Fibroblast of skin of right biceps (primary cell): ENCODE data around the gene PPP1R7.

Experiments
- DNase-seq: peaks from one replicate; pipeline ENCODE4 v3.0.0-alpha.2; 2013

The PPP1R7 gene

DNA sequence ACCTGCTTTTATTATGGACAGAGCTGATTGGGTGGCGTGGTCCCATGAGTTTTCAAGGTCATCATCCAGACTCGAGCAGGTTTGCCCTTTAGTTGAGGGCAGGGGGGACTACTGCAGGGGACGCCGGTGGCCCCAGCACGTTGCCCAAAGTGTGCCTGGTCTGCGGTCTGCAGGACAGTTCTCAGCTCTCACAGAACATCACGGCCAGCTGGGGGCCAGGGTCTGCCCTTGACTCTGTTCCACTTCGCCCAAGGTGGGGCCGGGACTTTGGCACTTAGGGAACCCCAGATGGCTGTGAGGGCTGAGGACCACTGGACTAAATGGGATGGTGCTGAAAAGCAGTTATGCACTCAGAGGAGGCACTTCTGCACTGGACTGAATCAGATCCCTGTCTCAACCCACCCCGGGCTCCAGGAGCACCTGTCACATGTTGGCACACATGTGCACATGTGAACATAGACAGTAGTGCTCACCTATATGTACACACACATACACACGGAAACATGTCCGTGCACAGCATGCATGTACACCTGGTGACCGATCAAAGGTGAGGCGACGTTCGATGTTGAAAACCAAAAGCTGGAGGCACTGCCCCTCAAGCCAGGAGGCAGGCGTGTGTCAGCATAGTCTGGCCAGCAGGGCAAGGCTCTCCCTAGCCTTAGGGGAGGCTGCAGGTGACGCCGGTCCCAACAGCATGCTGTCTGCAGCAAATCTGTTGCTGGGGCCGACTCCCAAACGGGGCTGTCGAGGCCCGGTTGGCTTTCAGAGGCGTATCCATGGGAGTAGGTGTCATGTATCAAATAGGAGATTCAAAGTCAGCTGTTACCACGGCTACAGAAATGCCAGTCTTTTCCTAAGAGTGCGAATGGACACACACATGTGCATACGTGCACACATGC is 48.4 kb downstream of the PPP1R7 start:
- no peak for DNase-seq

DNA sequence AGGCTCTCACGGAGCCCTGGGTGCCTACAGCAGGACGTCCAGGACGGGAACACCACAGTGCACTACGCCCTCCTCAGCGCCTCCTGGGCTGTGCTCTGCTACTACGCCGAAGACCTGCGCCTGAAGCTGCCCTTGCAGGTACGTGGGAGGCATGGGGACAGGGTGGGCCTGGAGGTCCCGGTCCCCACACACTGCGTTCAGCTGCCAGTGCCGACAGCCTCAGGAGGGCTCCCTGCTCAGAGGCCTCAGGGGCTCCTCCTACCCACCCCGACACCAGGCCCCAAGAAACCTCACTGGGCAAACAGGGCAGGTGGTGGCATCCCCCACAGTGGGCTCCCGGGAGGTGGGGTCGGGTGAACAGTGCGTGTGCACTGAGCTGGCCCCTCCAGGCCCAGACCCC is 49.0 kb downstream of the PPP1R7 start:
- no peak for DNase-seq

DNA sequence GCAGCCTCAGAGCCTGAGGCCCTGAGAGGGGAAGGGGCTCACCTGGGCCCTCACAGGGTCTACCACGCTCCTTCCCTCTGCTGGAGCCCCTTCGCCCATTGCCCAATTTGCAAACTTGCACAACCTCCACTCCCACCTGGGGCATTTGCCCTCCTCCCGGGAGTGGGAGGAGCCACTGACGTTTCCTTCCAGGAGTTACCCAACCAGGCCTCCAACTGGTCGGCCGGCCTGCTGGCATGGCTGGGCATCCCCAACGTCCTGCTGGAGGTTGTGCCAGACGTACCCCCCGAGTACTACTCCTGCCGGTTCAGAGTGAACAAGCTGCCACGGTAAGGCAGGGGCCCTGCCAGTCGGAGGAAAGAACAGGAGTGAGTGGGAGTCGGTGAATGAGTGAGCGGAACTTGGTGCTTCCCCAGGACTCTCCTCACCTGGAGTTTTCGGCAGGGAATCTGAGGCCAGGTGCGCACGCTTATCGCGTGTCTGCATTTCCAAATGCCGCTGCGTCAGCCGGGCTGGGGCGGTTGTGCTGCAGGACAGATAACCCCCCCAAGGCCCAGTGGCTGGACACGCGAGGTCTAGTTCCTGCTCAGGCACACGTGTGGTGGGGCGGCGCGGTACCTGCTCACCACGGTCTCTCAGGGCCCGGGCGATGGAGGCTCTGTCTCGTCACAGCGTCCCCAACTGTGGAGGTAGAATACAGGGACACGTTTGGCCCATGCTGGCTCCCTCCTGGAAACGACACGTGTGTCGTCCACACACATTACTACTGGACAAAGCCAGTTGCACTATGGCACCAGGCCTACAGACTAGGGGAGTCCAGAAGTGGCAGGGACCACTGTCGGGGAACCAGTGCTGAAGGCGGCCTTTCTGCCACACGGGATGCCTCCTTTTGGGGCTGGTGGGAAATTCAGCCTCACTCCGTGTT is 49.9 kb downstream of the PPP1R7 start:
- DNase-seq, result no peak

DNA sequence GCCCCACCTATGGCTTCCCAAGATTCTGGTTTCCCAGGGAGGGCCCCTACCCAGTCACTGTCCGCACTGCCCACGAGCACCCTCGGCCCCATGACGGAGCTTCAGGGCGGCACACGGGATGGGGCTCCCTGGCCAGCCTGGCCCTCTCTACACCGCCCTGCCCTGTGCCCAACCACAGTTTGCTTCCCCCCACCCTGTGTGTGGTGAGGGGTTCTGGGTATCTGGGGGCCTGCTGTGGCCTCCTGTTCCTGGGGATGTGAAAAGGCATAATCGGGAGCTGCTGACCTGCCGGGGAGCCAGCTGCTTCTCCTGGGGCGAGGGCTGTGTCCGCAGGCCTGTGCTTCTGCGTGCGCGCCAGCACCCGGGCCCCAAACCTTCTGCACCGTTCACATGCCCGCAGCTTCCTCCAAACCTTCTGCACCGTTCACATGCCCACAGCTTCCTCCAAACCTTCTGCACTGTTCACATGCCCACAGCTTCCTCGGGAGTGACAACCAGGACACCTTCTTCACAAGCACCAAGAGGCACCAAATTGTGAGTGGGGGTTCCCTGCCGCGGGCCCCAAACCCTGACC is 50.6 kb downstream of the PPP1R7 start:
- no peak for DNase-seq

DNA sequence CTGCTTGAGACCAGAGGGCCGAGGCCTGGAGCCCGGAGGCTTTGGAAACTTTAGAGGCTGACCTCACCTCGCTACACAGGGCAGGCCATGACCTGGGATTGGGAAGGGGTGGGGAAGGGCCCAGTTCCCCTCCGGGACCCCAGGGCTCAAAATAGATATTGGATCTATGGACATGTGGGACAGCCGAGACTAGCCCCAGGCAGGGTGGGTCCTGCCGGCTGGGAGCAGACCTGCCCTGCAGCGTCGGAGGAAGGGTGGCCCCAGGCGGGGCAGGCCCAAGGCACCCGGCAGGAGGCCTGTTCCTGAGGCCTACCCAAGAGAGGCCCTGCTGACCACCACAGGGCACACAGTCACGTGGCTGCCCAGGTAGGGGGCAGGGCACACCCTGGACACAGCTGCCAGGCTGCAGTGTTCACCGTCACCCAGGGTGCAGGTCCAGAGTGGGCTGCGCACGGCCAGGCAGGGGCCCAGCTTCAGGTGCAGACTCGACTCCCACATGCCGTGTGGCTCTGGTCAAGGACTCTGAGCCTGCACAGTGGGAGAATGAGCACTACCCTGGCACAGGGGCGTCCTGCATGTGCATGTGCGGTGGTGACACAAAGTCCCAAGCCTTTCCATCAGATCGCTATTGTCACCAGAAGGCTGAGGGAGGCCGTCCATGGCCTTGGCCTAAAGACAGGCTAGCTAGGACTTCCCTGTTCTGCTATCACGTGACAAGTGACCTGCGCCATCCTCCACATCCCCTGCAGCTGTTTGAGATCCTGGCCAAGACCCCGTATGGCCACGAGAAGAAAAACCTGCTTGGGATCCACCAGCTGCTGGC is 51.4 kb downstream of the PPP1R7 start:
- DNase-seq, result no peak

DNA sequence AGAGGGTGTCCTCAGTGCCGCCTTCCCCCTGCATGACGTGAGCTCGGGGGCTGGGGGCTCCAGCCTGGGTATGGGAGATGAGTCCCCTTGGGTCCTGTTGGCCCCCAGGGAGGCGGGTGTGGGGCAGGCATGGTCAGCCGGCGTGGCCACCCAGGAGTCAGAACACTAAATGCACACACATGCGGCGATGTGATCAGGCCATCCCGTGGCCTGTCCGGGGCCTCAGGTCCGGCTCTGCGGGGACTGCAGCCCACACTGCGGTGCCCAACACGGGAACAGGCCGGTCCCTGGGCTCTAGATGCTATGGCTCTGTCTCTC is 52.0 kb downstream of the PPP1R7 start:
- DNase-seq, result no peak

DNA sequence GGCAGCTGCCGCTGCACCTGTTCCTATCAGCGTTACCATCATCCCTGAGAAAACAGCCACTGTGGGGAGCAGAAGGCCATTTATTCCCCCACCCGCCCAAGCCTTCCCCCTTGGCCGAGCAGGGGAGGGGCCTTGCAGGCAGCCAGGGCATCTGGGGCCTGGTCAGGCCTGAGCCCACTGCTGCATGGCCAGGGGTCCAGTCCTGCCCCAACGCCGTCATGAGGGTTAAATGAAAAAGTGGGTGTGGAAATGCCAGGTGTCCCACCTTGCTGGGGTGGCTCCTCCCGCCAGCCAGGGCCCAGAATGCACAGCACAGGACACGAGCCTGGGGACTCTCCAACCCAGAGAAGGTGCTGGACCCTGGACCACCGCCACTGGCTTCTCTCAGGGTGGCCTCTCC is 52.4 kb downstream of the PPP1R7 start:
- DNase-seq, result no peak

DNA sequence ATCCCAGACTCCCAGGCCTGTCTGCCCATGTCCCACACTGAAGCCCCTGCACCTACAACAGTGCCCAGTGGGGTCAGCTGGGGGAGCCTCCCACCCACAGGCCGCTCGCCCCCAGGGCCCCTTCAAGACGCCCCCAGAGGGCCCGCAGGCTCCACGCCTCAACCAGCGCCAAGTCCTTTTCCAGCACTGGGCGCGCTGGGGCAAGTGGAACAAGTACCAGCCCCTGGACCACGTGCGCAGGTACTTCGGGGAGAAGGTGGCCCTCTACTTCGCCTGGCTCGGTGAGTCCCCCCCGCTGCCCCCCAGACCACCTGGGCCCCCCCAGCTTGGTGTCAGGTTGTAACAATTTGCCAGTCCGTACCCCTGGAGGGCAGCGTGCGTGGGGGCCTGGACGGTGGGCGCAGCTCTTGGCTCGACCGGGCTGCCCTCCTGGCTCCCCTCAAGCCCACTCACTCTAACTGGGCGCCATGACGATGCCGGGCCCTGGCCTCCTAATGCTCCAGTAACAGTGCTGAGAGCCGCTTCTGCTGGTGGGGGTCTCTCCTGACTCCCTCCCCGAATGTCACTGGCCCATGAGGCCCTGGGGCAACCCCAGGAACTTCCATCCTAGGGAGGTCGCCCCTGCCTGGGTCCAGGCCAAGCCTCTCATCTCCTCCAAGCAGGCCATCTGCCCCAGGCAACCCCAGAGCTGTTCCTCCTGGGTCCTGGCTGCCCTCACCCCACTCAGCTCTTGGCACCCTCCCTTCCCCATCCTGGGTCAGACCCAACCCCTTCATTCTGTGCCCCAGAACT is 53.1 kb downstream of the PPP1R7 start:
- DNase-seq, result no peak

DNA sequence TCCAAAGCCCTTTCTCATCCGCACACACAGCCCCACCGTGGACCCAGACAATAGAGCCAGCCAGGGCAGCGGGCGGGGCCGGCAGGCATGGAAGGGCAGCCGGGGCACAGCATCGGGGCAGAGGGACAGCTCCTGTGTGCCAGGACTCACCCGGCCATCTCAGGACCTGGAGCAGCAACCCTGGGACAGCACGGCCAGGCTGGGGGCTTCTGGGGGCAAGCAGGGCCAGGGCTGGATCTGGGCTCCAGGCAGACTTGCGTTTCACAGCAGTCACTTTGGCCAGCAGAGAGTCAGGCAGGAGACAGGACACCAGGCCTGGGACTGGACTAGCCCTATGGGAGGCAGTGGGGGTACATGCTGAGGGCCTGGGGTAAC is 53.7 kb downstream of the PPP1R7 start:
- no peak for DNase-seq

DNA sequence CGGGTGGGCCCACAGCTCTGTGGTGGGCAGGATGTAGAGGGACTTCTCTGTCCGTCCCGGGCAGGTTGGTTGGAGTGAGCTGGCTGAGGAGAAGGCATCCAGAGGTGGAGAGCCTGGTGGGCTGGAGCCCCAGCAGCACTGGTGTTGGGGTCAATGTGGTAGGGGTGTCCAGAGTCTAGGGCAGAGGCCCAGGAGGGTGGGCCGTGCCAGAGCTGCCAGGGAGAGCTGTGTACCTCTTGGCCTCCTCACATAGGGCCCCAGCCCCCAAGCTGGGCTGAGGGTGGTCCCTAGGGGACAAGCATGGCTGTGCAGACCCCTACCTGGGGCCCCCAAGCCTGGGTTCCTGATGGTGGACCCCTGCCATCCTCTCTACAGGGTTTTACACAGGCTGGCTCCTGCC is 54.2 kb downstream of the PPP1R7 start:
- DNase-seq, result no peak

DNA sequence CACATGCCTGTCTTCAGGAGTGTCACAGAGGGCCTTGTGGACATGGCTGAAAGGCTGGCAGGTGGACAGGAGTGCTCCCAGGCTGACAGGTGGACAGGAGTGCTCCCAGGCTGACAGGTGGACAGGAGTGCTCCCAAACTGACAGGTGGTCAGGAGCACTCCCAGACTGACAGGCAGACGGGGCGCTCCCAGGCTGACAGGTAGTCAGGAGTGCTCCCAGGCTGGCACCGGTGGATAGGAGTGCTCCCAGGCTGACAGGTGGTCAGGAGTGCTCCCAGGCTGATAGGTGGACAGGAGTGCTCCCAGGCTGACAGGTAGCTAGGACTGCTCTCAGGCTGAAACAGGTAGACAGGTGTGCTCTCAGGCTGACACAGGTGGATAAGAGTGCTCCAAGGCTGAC is 54.8 kb downstream of the PPP1R7 start:
- no peak for DNase-seq

DNA sequence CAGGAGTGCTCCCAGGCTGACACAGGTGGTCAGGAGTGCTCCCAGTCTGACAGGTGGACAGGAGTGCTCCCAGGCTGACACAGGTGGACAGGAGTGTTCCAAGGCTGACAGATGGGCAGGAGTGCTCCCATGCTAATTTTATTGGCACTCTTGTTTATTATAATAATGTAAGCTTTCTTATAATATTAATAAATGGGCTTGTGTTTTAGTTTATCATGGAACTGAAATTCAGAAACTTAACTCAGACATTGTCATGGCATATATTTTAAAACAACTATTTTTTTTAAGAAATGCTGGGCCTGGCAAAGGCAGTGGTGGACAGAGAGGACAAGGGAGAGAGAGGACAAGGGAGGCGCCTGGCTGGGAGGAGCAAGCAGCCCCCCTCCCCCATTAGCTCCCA is 56.9 kb downstream of the PPP1R7 start:
- no peak for DNase-seq

DNA sequence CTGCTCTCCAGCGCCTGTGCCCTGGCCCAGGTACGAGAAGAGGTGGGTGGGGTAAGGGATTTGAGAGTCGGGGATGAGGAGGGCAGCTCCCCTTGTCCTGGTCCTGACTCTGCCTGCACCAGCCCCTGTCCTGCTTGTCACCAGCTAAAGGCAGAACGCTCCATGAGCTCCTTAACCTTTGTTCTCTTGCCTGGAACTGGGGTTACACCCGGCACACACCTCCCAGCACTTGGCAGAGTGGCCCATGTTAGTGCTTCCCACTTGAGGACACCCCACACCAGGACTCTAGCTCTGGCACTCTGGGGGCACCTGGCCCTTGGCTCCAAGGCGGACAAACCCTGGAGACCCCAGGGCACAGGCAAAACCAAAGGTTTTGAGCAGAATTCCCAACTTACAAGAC is 57.4 kb downstream of the PPP1R7 start:
- DNase-seq, result no peak

DNA sequence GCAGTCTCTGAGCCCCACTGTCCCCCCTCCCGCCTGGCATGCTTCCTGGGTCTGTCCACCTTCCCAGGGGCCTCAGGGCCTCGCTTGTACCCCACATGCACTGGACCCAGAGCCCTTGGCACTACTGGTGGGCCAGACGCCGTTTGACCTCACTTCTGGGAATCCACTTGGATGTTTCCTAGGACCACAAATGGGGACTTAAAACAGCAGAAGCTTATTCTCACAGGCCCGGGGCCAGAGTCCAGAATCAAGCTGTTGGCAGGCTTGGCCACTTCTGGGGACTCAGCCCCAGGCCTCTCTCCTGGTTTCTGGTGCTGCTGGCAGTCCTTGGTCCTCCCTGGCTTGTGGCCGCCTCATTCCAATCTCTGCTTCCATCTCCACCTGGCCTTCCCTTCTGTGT is 57.8 kb downstream of the PPP1R7 start:
- DNase-seq, result no peak

DNA sequence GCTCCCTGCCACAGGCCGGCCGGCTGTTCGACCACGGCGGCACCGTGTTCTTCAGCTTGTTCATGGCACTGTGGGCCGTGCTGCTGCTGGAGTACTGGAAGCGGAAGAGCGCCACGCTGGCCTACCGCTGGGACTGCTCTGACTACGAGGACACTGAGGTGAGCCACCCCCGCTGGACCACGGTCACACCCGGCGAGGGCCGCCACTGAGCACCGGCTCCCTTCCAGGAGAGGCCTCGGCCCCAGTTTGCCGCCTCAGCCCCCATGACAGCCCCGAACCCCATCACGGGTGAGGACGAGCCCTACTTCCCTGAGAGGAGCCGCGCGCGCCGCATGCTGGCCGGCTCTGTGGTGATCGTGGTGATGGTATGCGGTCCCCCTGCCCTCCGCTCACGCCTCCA is 59.0 kb downstream of the PPP1R7 start:
- DNase-seq, result no peak

DNA sequence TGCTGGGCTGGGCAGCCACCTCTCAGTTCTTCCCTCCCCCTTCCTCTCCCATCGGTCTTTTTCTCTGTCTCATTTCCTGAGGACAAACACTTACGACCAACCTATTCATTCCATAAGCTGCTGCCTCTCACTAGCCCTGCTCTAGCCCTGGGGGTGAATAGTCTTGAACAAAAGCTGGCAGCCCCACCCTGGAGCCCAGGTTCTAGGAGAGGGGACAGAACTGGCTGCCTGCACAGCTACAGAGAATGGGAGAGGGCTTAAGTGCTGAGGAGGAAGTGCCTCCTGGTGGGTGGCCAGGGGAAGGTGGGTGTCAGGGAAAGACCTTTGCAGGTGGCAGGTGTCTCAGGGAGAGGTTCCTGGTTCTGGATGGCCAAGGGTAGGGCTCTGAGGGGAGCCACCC is 61.0 kb downstream of the PPP1R7 start:
- no peak for DNase-seq

DNA sequence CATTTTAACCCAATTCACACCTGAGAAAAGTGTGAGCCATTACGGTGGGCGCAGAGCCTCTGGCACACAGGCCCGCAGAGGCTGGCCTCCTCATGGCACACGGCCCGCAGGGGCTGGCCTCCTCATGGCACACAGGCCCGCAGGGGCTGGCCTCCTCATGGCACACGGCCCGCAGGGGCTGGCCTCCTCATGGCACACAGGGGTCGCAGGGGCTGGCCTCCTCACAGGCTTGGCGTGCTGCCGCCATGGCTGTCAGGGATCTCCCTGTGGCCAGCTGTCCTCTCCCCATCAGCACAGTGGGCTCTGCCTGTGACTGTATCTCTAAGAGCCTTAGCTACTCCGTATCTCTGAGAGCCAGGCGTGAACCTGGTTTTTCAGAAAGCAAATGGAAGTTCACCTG is 62.8 kb downstream of the PPP1R7 start:
- DNase-seq, result no peak

DNA sequence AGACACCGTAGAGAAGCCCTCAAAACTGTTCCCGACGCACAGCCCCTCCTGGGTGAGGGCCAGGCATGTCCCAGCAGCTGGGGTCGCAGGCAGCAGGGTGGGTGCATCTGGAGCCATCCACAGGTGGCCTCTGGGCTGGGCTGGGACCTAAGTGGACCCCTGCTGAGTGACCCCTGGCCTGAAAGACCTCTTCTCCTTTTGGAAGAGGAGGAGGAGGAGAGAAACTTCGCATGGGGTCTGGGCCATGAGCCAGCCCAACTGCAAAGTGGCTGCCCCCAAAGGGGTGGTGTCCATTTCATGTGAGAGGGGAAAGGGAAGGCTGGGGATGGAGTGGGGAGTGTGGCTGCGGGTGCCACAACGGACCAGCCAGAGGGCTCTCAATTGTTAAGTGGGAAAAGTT is 63.3 kb downstream of the PPP1R7 start:
- DNase-seq, result no peak

DNA sequence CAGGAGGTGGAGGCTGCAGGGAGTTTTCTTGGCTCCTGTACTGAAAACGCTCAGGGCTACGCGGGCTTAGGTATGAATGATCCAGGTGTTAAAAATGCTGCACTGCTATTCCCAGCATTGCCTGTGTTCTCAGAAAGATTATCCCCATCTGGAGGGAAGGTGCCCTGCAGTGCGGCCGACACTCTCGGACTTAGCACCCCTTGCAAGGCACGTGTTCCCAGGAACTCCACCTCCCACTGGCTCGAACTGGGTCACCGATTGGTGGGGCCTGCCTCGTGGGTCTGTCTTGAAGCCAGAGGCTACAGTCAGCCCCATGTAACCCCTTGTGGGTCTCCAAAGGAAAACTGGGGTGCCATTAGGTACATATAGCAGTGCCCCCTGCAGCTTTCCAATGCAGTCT is 63.9 kb downstream of the PPP1R7 start:
- DNase-seq, result no peak

DNA sequence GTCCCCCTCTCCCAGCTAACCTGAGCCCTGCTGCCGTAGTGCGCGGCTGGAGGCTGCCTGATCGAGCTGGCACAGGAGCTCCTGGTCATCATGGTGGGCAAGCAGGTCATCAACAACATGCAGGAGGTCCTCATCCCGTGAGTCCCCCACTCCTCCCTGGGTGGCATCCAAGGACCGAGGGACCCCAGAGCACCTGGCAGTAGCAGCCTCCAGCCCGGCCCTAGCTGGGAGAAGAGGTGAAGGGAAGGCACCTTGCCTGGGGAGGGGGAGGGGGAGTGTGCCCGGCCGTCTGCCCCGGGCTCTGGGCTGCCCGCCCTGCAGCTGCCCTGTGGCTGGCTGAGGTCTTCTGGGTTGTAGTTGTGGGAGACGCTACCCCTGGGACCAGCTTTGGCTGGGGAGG is 64.5 kb downstream of the PPP1R7 start:
- DNase-seq, result no peak

DNA sequence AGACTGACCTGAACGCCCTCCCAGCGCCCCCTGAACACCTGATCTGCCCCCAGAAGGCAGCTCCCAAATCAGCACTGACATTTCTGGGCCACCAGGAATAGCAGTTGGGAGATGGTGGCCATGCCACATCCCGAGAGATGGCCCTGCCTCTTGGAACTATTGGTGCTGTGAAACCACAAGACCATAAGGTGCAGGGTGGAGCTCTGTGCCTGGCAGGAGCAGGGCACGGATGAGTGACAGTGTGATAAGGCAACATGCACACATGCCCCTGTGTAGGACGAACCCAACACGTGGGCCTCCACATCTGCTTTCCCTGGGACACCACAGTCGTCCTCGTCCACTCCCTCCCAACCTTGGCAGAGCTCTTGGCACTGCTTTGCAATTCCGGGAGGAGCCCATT is 65.2 kb downstream of the PPP1R7 start:
- no peak for DNase-seq

DNA sequence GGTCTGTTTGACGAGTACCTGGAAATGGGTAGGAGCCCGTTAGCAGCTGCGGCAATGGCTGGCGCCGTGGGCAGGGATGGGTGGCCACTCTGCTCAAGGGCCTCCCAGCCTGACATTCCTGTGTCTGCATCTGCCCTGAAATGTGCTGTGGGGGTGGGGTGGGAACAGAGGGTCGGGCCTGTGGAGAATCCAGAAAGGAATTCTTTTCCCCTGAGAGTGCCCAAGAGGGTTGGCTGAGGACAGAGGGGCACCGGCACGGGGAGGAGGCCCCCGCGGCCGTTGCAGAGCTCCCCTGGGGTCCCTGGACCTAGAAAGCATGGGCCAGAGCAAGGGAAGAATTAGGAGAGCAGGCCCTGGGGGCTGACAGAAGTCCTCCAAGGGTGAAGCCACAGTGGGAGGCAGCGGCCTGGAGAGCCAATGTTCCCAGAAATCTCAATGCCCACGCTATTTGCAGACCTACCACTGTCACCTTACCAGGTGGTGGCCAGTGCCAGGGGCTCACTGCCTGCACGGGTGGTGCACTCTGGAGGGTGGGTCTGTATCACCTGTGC is 66.0 kb downstream of the PPP1R7 start:
- DNase-seq, result peak; percentile 51
